ENCODE measurements around the gene TSGA10IP. TPM values are rescaled to one million over a fixed set of nuclear protein-coding genes. Genes with fewer than 3 reads are reported as not detected.

TSGA10IP gene
- total RNA-seq, 1 donor from 2014 or later = not detected

GRCh38 chr11:65932558-65932919 lies 12.7 kb upstream of the TSGA10IP start:
- Mint-ChIP-seq H3K27me3 (peaks cover 4% of the 10 kb centered on the region), H3K4me1 (ENCODE audit: low read depth) (no peaks in the 10 kb centered on the region), H3K9me3 (ENCODE audit: low read depth) (no peaks in the 10 kb centered on the region), H3K36me3 (ENCODE audit: insufficient read depth) (no peaks in the 10 kb centered on the region), H3K27ac (no peak overlapping the region), H3K4me3 (ENCODE audit: low read depth) (no peak overlapping the region)
- no peak for DNase-seq (ENCODE audit: low spot score, unreplicated experiment)
- TF ChIP-seq, protein P1, sequence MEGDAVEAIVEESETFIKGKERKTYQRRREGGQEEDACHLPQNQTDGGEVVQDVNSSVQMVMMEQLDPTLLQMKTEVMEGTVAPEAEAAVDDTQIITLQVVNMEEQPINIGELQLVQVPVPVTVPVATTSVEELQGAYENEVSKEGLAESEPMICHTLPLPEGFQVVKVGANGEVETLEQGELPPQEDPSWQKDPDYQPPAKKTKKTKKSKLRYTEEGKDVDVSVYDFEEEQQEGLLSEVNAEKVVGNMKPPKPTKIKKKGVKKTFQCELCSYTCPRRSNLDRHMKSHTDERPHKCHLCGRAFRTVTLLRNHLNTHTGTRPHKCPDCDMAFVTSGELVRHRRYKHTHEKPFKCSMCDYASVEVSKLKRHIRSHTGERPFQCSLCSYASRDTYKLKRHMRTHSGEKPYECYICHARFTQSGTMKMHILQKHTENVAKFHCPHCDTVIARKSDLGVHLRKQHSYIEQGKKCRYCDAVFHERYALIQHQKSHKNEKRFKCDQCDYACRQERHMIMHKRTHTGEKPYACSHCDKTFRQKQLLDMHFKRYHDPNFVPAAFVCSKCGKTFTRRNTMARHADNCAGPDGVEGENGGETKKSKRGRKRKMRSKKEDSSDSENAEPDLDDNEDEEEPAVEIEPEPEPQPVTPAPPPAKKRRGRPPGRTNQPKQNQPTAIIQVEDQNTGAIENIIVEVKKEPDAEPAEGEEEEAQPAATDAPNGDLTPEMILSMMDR (IDR thresholded peaks at IDR 0.05; ENCODE audit: unreplicated experiment) = no peak

DNA sequence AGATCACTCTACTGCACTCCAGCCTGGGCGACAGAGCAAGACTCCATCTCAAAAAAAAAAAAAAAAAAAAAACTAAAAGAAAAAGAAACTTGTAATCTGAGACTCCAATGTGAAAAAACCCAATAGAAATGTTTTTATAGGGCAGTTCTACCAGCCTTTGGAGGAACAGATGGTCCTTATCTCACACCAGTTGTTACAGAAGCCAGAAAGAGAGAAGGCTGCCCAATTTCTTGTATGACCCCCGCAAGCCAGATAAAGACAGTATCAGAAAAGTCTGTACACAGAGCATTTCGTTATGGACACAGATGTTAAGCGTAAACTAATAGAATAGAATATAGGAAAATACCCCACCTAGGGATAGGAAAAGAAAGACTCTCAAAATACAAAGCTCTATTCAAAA lies 11.3 kb upstream of the TSGA10IP start:
- Mint-ChIP-seq H3K4me3 (ENCODE audit: low read depth) (no peak overlapping the region), H3K27me3 (peaks cover 11% of the 10 kb centered on the region), H3K36me3 (ENCODE audit: insufficient read depth) (no peaks in the 10 kb centered on the region), H3K4me1 (ENCODE audit: low read depth) (no peaks in the 10 kb centered on the region), H3K27ac (no peak overlapping the region), H3K9me3 (ENCODE audit: low read depth) (no peaks in the 10 kb centered on the region)
- TF ChIP-seq, protein P1 (IDR thresholded peaks at IDR 0.05; ENCODE audit: unreplicated experiment) = no peak
- DNase-seq (ENCODE audit: low spot score, unreplicated experiment) = no peak

- no peak for DNase-seq (ENCODE audit: low spot score, unreplicated experiment)
- H3K4me3 Mint-ChIP-seq (ENCODE audit: low read depth) = no peak overlapping the region
- H3K4me1 Mint-ChIP-seq (ENCODE audit: low read depth) = no peaks in the 10 kb centered on the region
- no peaks in the 10 kb centered on the region for H3K9me3 Mint-ChIP-seq (ENCODE audit: low read depth)
- peaks cover 28% of the 10 kb centered on the region for H3K27me3 Mint-ChIP-seq
- H3K27ac Mint-ChIP-seq = no peak overlapping the region
- H3K36me3 Mint-ChIP-seq (ENCODE audit: insufficient read depth) = no peaks in the 10 kb centered on the region
- TF ChIP-seq, protein P1 (IDR thresholded peaks at IDR 0.05; ENCODE audit: unreplicated experiment) = no peak
These were observed 7.5 kb upstream of the TSGA10IP start for GRCh38 chr11:65937766-65938165.

DNA sequence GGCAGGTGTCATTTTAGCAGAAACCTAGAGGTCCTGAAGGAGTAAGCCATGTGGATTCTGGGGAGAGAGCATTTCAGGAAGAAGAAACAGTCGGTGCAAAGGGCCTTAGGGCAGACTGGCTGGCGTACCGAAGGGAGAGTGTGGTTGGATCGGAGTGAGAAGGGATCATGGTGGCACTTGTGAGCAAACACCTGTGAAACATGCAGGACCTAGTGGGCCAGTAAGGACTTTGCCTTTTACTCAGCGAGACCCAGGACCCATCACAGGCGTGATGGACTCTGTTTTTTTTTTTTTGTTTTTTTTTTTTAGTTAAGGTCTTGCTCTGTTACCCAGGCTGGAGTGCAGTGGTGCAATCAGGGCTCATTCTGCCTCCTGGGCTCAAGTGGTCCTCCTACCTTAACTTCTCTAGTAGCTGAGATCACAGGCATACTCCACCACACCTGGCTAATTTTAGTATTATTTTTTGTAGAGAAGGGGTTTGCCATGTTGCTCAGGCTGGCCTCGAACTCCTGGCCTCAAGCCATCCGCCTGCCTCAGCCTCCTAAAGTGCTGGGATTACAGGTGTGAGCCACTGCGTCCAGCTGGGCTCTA lies 3.5 kb upstream of the TSGA10IP start:
- TF ChIP-seq, protein P1 (IDR thresholded peaks at IDR 0.05; ENCODE audit: unreplicated experiment) = no peak
- Mint-ChIP-seq H3K27ac (no peak overlapping the region), H3K4me3 (ENCODE audit: low read depth) (no peak overlapping the region), H3K27me3 (peaks cover 28% of the 10 kb centered on the region), H3K36me3 (ENCODE audit: insufficient read depth) (no peaks in the 10 kb centered on the region), H3K4me1 (ENCODE audit: low read depth) (no peaks in the 10 kb centered on the region), H3K9me3 (ENCODE audit: low read depth) (no peaks in the 10 kb centered on the region)
- DNase-seq (ENCODE audit: low spot score, unreplicated experiment) = no peak

DNA sequence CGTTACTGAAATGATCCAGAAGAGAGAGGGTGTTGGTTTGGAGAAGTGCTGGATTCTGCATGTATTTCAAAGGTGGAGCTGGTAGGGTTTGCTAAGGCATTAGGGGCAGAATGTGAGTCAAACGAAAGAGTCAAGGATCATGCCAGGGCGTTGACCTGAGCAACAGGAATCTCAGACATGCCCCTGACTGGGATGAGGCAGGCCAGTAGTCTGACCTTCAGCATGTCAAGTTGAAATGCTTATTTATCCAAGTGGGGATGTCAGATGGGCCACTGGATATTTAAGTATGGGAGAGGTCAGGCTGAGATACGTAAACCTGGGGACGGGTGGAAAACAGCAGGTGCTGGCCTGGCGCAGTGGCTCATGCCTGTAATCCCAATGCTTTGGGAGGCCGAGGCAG lies 2.7 kb upstream of the TSGA10IP start:
- Mint-ChIP-seq H3K27me3 (peaks cover 27% of the 10 kb centered on the region), H3K36me3 (ENCODE audit: insufficient read depth) (no peaks in the 10 kb centered on the region), H3K4me3 (ENCODE audit: low read depth) (no peak overlapping the region), H3K27ac (no peak overlapping the region), H3K4me1 (ENCODE audit: low read depth) (no peaks in the 10 kb centered on the region), H3K9me3 (ENCODE audit: low read depth) (no peaks in the 10 kb centered on the region)
- TF ChIP-seq, protein P1 (IDR thresholded peaks at IDR 0.05; ENCODE audit: unreplicated experiment) = no peak
- DNase-seq (ENCODE audit: low spot score, unreplicated experiment) = no peak
